ENCODE data around the gene BACH1. TPM values are rescaled to one million over a fixed set of nuclear protein-coding genes. Genes with fewer than 3 reads are reported as not detected.

The BACH1 gene
- total RNA-seq, 1 donor from 2014 or later, result 126 TPM

- Histone ChIP-seq H3K4me3 (ENCODE audit: low read length in 3 of 3) (peak overlapping the region in 1 of 3 donors; percentile 11), H3K9ac (ENCODE audit: low read depth in 1 of 3, low read length in 3 of 3) (no peak overlapping the region), H3K36me3 (ENCODE audit: control insufficient read depth in 3 of 3, insufficient read depth in 3 of 3, low read length in 3 of 3) (no peaks in the 10 kb centered on the region), H3K27ac (ENCODE audit: low read depth, low read length) (no peak overlapping the region), H3K4me1 (ENCODE audit: control insufficient read depth in 3 of 3, insufficient read depth in 3 of 3, low read length in 3 of 3) (peaks cover 16 to 52% (median 41%) of the 10 kb centered on the region in 3 donors), H3K9me3 (ENCODE audit: control insufficient read depth in 3 of 3, low read length in 3 of 3) (no peaks in the 10 kb centered on the region), H3K27me3 (ENCODE audit: control insufficient read depth in 3 of 3, insufficient read depth in 3 of 3, low read length in 3 of 3) (no peaks in the 10 kb centered on the region)
These were observed 3.0 kb downstream of the BACH1 start for GRCh38 chr21:29301691-29302090.

GRCh38 chr21:29302359-29302875, 3.7 kb downstream of the BACH1 start:
- Histone ChIP-seq H3K9me3 (ENCODE audit: control insufficient read depth in 3 of 3, low read length in 3 of 3) (no peaks in the 10 kb centered on the region), H3K36me3 (ENCODE audit: control insufficient read depth in 3 of 3, insufficient read depth in 3 of 3, low read length in 3 of 3) (no peaks in the 10 kb centered on the region), H3K27ac (ENCODE audit: low read depth, low read length) (peak overlapping the region; percentile 55), H3K4me3 (ENCODE audit: low read length in 3 of 3) (peak overlapping the region in 1 of 3 donors; percentile 47), H3K4me1 (ENCODE audit: control insufficient read depth in 3 of 3, insufficient read depth in 3 of 3, low read length in 3 of 3) (peaks cover 19 to 55% (median 46%) of the 10 kb centered on the region in 3 donors), H3K27me3 (ENCODE audit: control insufficient read depth in 3 of 3, insufficient read depth in 3 of 3, low read length in 3 of 3) (no peaks in the 10 kb centered on the region), H3K9ac (ENCODE audit: low read depth in 1 of 3, low read length in 3 of 3) (peak overlapping the region; percentile 5 to 18 (median 10))

- Histone ChIP-seq H3K4me1 (ENCODE audit: control insufficient read depth in 3 of 3, insufficient read depth in 3 of 3, low read length in 3 of 3) (peaks cover 22 to 50% (median 42%) of the 10 kb centered on the region in 3 donors), H3K27ac (ENCODE audit: low read depth, low read length) (peak overlapping the region; percentile 55), H3K9me3 (ENCODE audit: control insufficient read depth in 3 of 3, low read length in 3 of 3) (no peaks in the 10 kb centered on the region), H3K9ac (ENCODE audit: low read depth in 1 of 3, low read length in 3 of 3) (no peak overlapping the region), H3K4me3 (ENCODE audit: low read length in 3 of 3) (no peak overlapping the region), H3K36me3 (ENCODE audit: control insufficient read depth in 3 of 3, insufficient read depth in 3 of 3, low read length in 3 of 3) (no peaks in the 10 kb centered on the region), H3K27me3 (ENCODE audit: control insufficient read depth in 3 of 3, insufficient read depth in 3 of 3, low read length in 3 of 3) (no peaks in the 10 kb centered on the region)
These were observed 4.6 kb downstream of the BACH1 start for GRCh38 chr21:29303288-29303687.

- Histone ChIP-seq H3K9me3 (ENCODE audit: control insufficient read depth in 3 of 3, low read length in 3 of 3) (no peaks in the 10 kb centered on the region), H3K9ac (ENCODE audit: low read depth in 1 of 3, low read length in 3 of 3) (no peak overlapping the region), H3K4me1 (ENCODE audit: control insufficient read depth in 3 of 3, insufficient read depth in 3 of 3, low read length in 3 of 3) (peaks cover 22 to 46% (median 40%) of the 10 kb centered on the region in 3 donors), H3K4me3 (ENCODE audit: low read length in 3 of 3) (no peak overlapping the region), H3K36me3 (ENCODE audit: control insufficient read depth in 3 of 3, insufficient read depth in 3 of 3, low read length in 3 of 3) (no peaks in the 10 kb centered on the region), H3K27ac (ENCODE audit: low read depth, low read length) (no peak overlapping the region), H3K27me3 (ENCODE audit: control insufficient read depth in 3 of 3, insufficient read depth in 3 of 3, low read length in 3 of 3) (no peaks in the 10 kb centered on the region)
These were observed 5.9 kb downstream of the BACH1 start for GRCh38 chr21:29304597-29304996.

DNA sequence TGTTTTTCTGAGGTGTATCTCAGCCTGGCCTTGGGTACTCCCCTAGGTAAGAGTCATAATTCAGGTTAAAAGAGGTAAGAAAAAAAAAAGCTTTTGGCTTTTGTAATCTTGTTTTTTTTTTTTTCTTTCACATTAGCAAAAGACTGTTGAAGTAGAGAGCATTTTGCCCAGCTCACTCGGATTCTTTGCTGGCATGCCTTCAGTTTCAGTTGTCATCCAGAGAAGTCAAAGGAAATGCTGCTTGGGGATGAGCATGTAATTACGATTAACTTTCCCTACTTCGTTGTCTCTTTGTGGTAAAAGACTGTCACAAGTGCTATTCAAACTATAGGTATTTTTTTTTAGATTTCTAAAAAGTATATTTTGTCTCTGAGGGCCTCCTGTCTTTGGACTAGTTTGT, 6.3 kb downstream of the BACH1 start:
- no peaks in the 10 kb centered on the region for H3K9me3 ChIP-seq (ENCODE audit: control insufficient read depth in 3 of 3, low read length in 3 of 3)
- peaks cover 22 to 41% (median 40%) of the 10 kb centered on the region in 3 donors for H3K4me1 ChIP-seq (ENCODE audit: control insufficient read depth in 3 of 3, insufficient read depth in 3 of 3, low read length in 3 of 3)
- H3K27ac ChIP-seq (ENCODE audit: low read depth, low read length), result no peak overlapping the region
- H3K27me3 ChIP-seq (ENCODE audit: control insufficient read depth in 3 of 3, insufficient read depth in 3 of 3, low read length in 3 of 3), result no peaks in the 10 kb centered on the region
- no peak overlapping the region for H3K9ac ChIP-seq (ENCODE audit: low read depth in 1 of 3, low read length in 3 of 3)
- H3K4me3 ChIP-seq (ENCODE audit: low read length in 3 of 3), result no peak overlapping the region
- H3K36me3 ChIP-seq (ENCODE audit: control insufficient read depth in 3 of 3, insufficient read depth in 3 of 3, low read length in 3 of 3), result no peaks in the 10 kb centered on the region

DNA sequence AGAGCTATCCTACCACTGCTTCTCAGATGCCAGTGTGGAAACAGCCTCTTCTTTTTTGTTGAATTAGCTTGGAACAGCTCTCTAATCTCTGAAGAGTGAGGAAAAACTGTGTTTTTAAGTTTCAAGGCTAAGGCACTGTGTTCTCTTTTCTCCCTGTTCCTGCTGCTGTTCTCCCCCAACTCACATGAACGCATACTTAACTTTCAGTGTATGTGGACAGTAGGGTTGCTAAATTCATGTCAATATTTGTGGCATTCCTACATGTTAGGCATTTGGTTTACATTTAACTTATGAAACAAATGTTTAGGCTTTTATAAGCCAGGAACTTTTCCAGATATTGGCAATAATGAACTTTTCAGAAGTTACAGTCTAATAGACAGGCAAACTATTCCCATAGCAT, 6.8 kb downstream of the BACH1 start:
- H3K27me3 ChIP-seq (ENCODE audit: control insufficient read depth in 3 of 3, insufficient read depth in 3 of 3, low read length in 3 of 3), result no peaks in the 10 kb centered on the region
- no peak overlapping the region for H3K27ac ChIP-seq (ENCODE audit: low read depth, low read length)
- H3K9me3 ChIP-seq (ENCODE audit: control insufficient read depth in 3 of 3, low read length in 3 of 3), result no peaks in the 10 kb centered on the region
- H3K4me1 ChIP-seq (ENCODE audit: control insufficient read depth in 3 of 3, insufficient read depth in 3 of 3, low read length in 3 of 3), result peaks cover 21 to 40% (median 36%) of the 10 kb centered on the region in 3 donors
- no peaks in the 10 kb centered on the region for H3K36me3 ChIP-seq (ENCODE audit: control insufficient read depth in 3 of 3, insufficient read depth in 3 of 3, low read length in 3 of 3)
- H3K4me3 ChIP-seq (ENCODE audit: low read length in 3 of 3), result no peak overlapping the region
- no peak overlapping the region for H3K9ac ChIP-seq (ENCODE audit: low read depth in 1 of 3, low read length in 3 of 3)

DNA sequence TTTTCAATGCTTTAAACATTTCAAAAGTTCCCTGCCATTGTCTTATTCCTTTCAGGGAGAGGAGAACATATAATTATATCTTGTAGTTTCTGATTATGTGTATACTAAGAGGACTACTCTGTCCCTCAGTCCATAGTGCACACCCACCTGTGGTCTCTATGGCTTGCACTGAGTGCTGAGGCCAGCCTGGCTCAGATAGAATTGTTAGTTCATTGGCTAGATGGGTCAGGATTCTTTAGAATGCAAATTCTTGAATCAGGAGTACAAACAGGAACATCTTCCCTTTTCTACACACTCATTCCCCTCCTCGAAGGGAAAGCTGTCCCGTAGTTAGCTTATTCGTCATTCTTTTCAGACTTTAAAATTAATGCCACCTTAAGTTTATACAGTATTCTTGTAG, 8.2 kb downstream of the BACH1 start:
- no peaks in the 10 kb centered on the region for H3K9me3 ChIP-seq (ENCODE audit: control insufficient read depth in 3 of 3, low read length in 3 of 3)
- no peaks in the 10 kb centered on the region for H3K36me3 ChIP-seq (ENCODE audit: control insufficient read depth in 3 of 3, insufficient read depth in 3 of 3, low read length in 3 of 3)
- H3K4me3 ChIP-seq (ENCODE audit: low read length in 3 of 3), result no peak overlapping the region
- H3K9ac ChIP-seq (ENCODE audit: low read depth in 1 of 3, low read length in 3 of 3), result no peak overlapping the region
- peaks cover 16 to 33% (median 24%) of the 10 kb centered on the region in 3 donors for H3K4me1 ChIP-seq (ENCODE audit: control insufficient read depth in 3 of 3, insufficient read depth in 3 of 3, low read length in 3 of 3)
- no peaks in the 10 kb centered on the region for H3K27me3 ChIP-seq (ENCODE audit: control insufficient read depth in 3 of 3, insufficient read depth in 3 of 3, low read length in 3 of 3)
- H3K27ac ChIP-seq (ENCODE audit: low read depth, low read length), result no peak overlapping the region

DNA sequence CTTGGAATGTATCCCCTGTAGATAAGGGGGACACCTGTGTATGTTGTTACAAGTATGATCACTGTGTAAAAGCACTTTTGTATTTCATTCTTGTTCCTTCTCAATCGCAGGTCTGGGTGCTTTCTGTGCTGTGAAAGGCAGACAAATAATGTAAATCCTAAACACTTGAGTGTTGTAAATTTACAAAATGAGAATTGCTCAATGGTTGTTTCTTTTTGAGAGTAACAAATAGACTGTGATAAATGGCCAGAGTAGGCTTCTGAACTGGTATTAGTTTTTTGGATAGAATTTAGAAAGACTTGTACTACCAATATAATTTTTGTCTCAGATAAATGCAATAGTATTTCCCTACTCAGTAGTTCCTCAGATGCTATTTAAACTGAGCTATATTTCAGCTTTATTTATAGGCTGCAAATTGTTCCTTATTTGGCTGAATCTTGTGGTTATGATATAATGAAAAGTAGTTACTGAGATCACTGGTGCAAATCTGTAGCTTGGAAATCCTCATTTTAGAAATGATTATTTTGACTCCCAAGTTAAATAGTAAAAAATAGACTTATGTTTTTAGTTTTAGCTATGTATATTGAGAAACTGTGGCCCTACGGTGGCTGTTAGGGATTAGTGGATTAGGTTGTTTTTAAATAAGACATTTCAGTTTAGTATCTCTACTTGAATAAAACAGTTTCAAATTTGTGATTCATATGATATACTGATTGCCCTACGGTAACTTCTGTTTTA, 9.2 kb downstream of the BACH1 start:
- Histone ChIP-seq H3K27me3 (ENCODE audit: control insufficient read depth in 3 of 3, insufficient read depth in 3 of 3, low read length in 3 of 3) (no peaks in the 10 kb centered on the region), H3K4me3 (ENCODE audit: low read length in 3 of 3) (no peak overlapping the region), H3K9me3 (ENCODE audit: control insufficient read depth in 3 of 3, low read length in 3 of 3) (no peaks in the 10 kb centered on the region), H3K4me1 (ENCODE audit: control insufficient read depth in 3 of 3, insufficient read depth in 3 of 3, low read length in 3 of 3) (peaks cover 10 to 25% (median 14%) of the 10 kb centered on the region in 3 donors), H3K36me3 (ENCODE audit: control insufficient read depth in 3 of 3, insufficient read depth in 3 of 3, low read length in 3 of 3) (no peaks in the 10 kb centered on the region), H3K9ac (ENCODE audit: low read depth in 1 of 3, low read length in 3 of 3) (no peak overlapping the region), H3K27ac (ENCODE audit: low read depth, low read length) (no peak overlapping the region)

- H3K27ac ChIP-seq (ENCODE audit: low read depth, low read length), result no peak overlapping the region
- no peaks in the 10 kb centered on the region for H3K9me3 ChIP-seq (ENCODE audit: control insufficient read depth in 3 of 3, low read length in 3 of 3)
- H3K36me3 ChIP-seq (ENCODE audit: control insufficient read depth in 3 of 3, insufficient read depth in 3 of 3, low read length in 3 of 3), result no peaks in the 10 kb centered on the region
- no peak overlapping the region for H3K4me3 ChIP-seq (ENCODE audit: low read length in 3 of 3)
- H3K9ac ChIP-seq (ENCODE audit: low read depth in 1 of 3, low read length in 3 of 3), result no peak overlapping the region
- peaks cover 9 to 26% (median 13%) of the 10 kb centered on the region in 3 donors for H3K4me1 ChIP-seq (ENCODE audit: control insufficient read depth in 3 of 3, insufficient read depth in 3 of 3, low read length in 3 of 3)
- H3K27me3 ChIP-seq (ENCODE audit: control insufficient read depth in 3 of 3, insufficient read depth in 3 of 3, low read length in 3 of 3), result no peaks in the 10 kb centered on the region
These were observed 9.7 kb downstream of the BACH1 start for GRCh38 chr21:29308456-29308783.

DNA sequence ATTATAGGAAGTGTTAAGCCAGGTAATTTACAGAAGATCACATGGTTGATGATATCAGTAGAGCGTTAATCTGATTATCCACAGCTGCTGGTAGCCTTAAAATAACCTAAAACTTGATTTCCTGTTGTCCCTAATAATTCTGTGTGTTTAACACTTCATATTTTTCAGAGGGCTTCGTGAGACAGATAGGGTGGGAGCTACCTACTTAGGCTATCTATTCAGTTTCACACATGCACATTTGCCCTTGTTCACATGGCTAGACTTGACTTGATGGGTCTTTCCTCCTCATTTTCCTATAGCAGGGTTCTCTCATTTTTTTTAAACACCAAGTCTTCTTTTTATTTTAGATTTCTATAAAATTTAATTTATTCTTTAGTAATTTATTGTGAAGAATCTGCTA, 11.0 kb downstream of the BACH1 start:
- Histone ChIP-seq H3K9ac (ENCODE audit: low read depth in 1 of 3, low read length in 3 of 3) (no peak overlapping the region), H3K4me3 (ENCODE audit: low read length in 3 of 3) (no peak overlapping the region), H3K27me3 (ENCODE audit: control insufficient read depth in 3 of 3, insufficient read depth in 3 of 3, low read length in 3 of 3) (no peaks in the 10 kb centered on the region), H3K36me3 (ENCODE audit: control insufficient read depth in 3 of 3, insufficient read depth in 3 of 3, low read length in 3 of 3) (no peaks in the 10 kb centered on the region), H3K4me1 (ENCODE audit: control insufficient read depth in 3 of 3, insufficient read depth in 3 of 3, low read length in 3 of 3) (peaks cover 12 to 31% (median 21%) of the 10 kb centered on the region in 3 donors), H3K27ac (ENCODE audit: low read depth, low read length) (no peak overlapping the region), H3K9me3 (ENCODE audit: control insufficient read depth in 3 of 3, low read length in 3 of 3) (no peaks in the 10 kb centered on the region)
